Measurements from ENCODE around the gene CASP1. TPM values are rescaled to one million over a fixed set of nuclear protein-coding genes. Genes with fewer than 3 reads are reported as not detected.

The CASP1 gene
- total RNA-seq, 6 donors from 2014 or later: 25.1 to 122 (median 41.7) TPM

DNA sequence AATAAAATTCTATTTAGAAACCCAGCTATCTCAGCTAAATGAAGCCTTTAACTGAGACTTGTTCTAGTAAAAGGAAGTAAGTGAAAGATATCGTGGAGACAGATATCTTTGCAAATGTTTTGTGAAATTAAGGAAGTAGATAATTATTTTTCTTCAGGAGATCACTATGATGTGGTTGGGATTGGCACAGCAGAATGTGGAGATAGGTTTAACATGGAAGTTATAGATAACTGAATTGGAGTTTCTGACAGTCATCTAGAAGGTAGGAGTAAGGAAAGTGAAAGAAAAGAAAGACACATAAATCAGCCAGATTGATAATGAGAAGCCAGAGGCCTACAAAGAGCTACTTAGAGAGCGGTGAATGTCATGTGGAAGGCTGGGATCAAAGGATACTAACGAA is 7.3 kb downstream of the CASP1 start:
- Histone ChIP-seq H3K4me3 (no peak overlapping the region), H3K27me3 (no peaks in the 10 kb centered on the region), H3K27ac (no peak overlapping the region), H3K9me3 (no peaks in the 10 kb centered on the region), H3K4me1 (peaks cover 3 to 15% (median 12%) of the 10 kb centered on the region in 4 donors), H3K36me3 (peaks cover 5 to 56% (median 24%) of the 10 kb centered on the region in 4 donors)
- TF ChIP-seq POLR2AphosphoS5 (IDR thresholded peaks at IDR 0.05) (no peak), CTCF (IDR thresholded peaks at IDR 0.05) (no peak), POLR2A (IDR thresholded peaks at IDR 0.05) (no peak), EP300 (IDR thresholded peaks at IDR 0.05) (no peak)
- ATAC-seq (ENCODE audit: low FRiP score in 2 of 2): no peak
- DNase-seq: no peak
- WGBS, 2 donors: 67 to 73% methylated on average over 3 of the region's 3 CpGs

DNA sequence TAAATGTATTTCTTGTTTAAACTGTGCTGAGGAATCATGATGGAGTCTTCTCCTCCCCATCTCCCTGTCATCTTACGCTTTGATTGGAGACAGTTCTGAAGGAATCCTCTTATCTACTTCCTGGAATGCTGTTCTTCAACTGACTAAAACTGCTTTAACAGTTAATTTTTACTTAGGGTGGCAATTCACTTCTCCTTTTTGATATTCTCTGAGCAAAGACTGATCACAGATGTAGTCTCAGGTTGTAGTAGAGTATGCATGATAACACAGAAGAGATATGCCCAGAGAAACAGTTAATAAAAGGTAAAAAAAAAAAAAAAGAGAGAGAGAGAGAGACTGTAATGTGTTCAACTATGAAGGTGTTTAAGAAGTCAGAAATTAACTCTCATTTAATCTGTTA is 10.6 kb downstream of the CASP1 start:
- Histone ChIP-seq H3K27me3 (no peaks in the 10 kb centered on the region), H3K4me3 (no peak overlapping the region), H3K4me1 (peaks cover 0 to 8% (median 5%) of the 10 kb centered on the region in 4 donors), H3K9me3 (no peaks in the 10 kb centered on the region), H3K36me3 (peaks cover 0 to 39% (median 9%) of the 10 kb centered on the region in 4 donors), H3K27ac (no peak overlapping the region)
- 62 to 64% methylated on average over 1 of the region's 1 CpG for WGBS, 2 donors
- TF ChIP-seq POLR2AphosphoS5 (IDR thresholded peaks at IDR 0.05) (no peak), CTCF (IDR thresholded peaks at IDR 0.05) (no peak), EP300 (IDR thresholded peaks at IDR 0.05) (no peak), POLR2A (IDR thresholded peaks at IDR 0.05) (no peak)
- ATAC-seq (ENCODE audit: low FRiP score in 2 of 2) (no peak), DNase-seq (no peak)

DNA sequence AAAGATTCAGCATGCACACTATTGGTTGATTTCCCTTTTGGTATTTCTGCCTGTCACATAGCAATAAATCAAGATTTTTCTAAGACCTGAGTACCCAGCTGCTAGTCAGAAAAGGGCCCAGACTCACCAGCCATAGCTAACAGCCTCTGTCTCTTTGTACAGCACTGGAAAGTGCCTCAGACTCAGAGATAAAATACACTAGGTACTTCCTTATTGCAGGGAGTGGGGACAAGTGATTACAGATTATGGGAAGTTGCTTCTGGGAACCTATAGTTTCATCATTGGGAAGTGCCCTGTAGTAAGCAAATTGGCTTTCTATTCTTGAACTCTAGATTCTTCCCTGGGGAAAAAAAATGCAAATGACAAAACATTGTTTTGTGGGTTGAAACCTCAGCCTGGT is 11.9 kb downstream of the CASP1 start, which contains the start of gene CASP5:
Gene CASP5, minus strand, starts transcription at position 166 of the 400 bp plus-strand sequence. Its CDS starts 32 bp downstream, at position 134.
- peaks cover 0 to 26% (median 9%) of the 10 kb centered on the region in 4 donors for H3K36me3 ChIP-seq
- no peaks in the 10 kb centered on the region for H3K27me3 ChIP-seq
- DNase-seq (no peak), ATAC-seq (ENCODE audit: low FRiP score in 2 of 2) (peak in 1 of 2 donors; percentile 70)
- no peak for TF ChIP-seq EP300 (IDR thresholded peaks at IDR 0.05)
- TF ChIP-seq POLR2A (IDR thresholded peaks at IDR 0.05): no peak
- TF ChIP-seq POLR2AphosphoS5 (IDR thresholded peaks at IDR 0.05): no peak
- no peak for TF ChIP-seq CTCF (IDR thresholded peaks at IDR 0.05)
- H3K9me3 ChIP-seq: no peaks in the 10 kb centered on the region
- peak within 1 kb of the TSS in 1 of 4 donors; percentile 26 for H3K27ac ChIP-seq
- H3K4me1 ChIP-seq: peaks cover 0 to 8% (median 5%) of the 10 kb centered on the region in 4 donors
- H3K4me3 ChIP-seq: no peak within 1 kb of the TSS

DNA sequence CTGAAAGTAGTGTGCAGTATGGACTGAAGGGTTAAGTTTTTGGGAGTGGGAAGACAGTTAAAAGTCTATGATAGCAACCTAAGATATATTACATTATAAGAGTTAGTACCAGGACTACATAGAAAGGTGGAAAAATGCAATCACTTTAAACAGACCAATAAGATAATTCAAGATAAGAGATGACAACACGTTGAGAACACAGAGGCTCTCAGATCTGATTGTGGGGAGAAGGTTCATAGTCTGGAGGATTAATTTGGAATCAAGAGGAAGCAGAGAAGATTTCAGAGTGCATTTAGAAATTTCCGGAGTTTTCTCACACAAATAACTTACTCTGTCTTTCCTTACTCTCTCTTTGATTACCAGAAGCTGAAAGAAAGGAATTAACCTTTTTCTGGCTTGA is 12.4 kb downstream of the CASP1 start:
- peaks cover 0 to 22% (median 9%) of the 10 kb centered on the region in 4 donors for H3K36me3 ChIP-seq
- peaks cover 0 to 8% (median 5%) of the 10 kb centered on the region in 4 donors for H3K4me1 ChIP-seq
- H3K9me3 ChIP-seq: no peaks in the 10 kb centered on the region
- no peak overlapping the region for H3K4me3 ChIP-seq
- no peaks in the 10 kb centered on the region for H3K27me3 ChIP-seq
- 33 to 64% methylated on average over 2 of the region's 2 CpGs for WGBS, 2 donors
- H3K27ac ChIP-seq: peak overlapping the region in 1 of 4 donors; percentile 26
- ATAC-seq (ENCODE audit: low FRiP score in 2 of 2) (no peak), DNase-seq (no peak)
- no peak for TF ChIP-seq POLR2AphosphoS5 (IDR thresholded peaks at IDR 0.05)
- no peak for TF ChIP-seq EP300 (IDR thresholded peaks at IDR 0.05)
- no peak for TF ChIP-seq CTCF (IDR thresholded peaks at IDR 0.05)
- no peak for TF ChIP-seq POLR2A (IDR thresholded peaks at IDR 0.05)

DNA sequence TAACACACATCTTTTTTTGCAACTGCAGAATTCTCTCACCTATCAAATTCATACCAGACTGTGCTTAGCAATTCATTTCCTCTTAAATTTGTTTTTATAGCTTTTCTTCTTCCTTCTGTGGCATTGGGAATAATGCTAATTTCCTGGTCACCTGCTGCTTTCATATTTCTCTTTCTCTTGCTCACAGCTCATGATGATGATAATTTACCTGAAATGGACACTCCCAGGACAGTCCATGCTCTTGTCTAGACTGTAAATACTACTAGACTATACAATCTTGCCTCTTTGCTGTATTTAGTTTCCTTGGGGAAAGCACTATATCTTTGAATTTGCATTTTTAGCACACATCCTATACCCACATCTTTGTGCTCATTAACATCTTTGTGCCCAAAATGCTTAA is 27.5 kb downstream of the CASP1 start:
- ATAC-seq (ENCODE audit: low FRiP score in 2 of 2) (no peak), DNase-seq (no peak)
- no peak for TF ChIP-seq POLR2AphosphoS5 (IDR thresholded peaks at IDR 0.05)
- TF ChIP-seq EP300 (IDR thresholded peaks at IDR 0.05): no peak
- TF ChIP-seq CTCF (IDR thresholded peaks at IDR 0.05): no peak
- TF ChIP-seq POLR2A (IDR thresholded peaks at IDR 0.05): no peak
- Histone ChIP-seq H3K4me1 (peaks cover 0 to 7% (median 0%) of the 10 kb centered on the region in 4 donors), H3K27ac (no peak overlapping the region), H3K27me3 (no peaks in the 10 kb centered on the region), H3K9me3 (no peaks in the 10 kb centered on the region), H3K4me3 (no peak overlapping the region), H3K36me3 (no peaks in the 10 kb centered on the region)

Data from upper lobe of left lung (tissue), 6 donors.